NCI-H2196 (cell line): ENCODE measurements around the gene KANSL1L.
"Not testable (repeated sequence)": the region's sequence is repeated elsewhere in the genome, so short reads cannot be mapped to it uniquely, and the experiment has no call there.

Experiments used
- DNase-seq: peaks from one replicate; lab custom pipeline; 2025; ENCODE audit not compliant: unreplicated experiment; lab: John Stamatoyannopoulos, UW

The KANSL1L gene

GRCh38 chr2:210171309-210172218 lies at the start of gene KANSL1L:
Gene KANSL1L (minus strand): TSS chr2:210171409. CDS start chr2:210154582, 16,827 bp downstream.
- DNase-seq, result peak; percentile 97

- DNase-seq, result no peak
These were observed 43.9 kb upstream of the KANSL1L start for GRCh38 chr2:210215120-210215519.

GRCh38 chr2:210210185-210210584 lies 39.0 kb upstream of the KANSL1L start:
- no peak for DNase-seq

- no peak for DNase-seq
These were observed 36.7 kb upstream of the KANSL1L start for GRCh38 chr2:210207929-210208328.

- DNase-seq, result no peak
These were observed 32.3 kb upstream of the KANSL1L start for GRCh38 chr2:210203558-210203957.

GRCh38 chr2:210203147-210203546 lies 31.9 kb upstream of the KANSL1L start:
- peak; percentile 9 for DNase-seq

- no peak for DNase-seq
These were observed 28.6 kb upstream of the KANSL1L start for GRCh38 chr2:210199854-210200253.

GRCh38 chr2:210199186-210199765 lies 28.1 kb upstream of the KANSL1L start:
- peak; percentile 23 for DNase-seq

GRCh38 chr2:210198326-210198725 lies 27.1 kb upstream of the KANSL1L start:
- no peak for DNase-seq

- no peak for DNase-seq
These were observed 26.5 kb upstream of the KANSL1L start for GRCh38 chr2:210197720-210198119.

- peak; percentile 65 for DNase-seq
These were observed 24.1 kb upstream of the KANSL1L start for GRCh38 chr2:210195101-210195852.

GRCh38 chr2:210190345-210190744 lies 19.1 kb upstream of the KANSL1L start:
- no peak for DNase-seq

- no peak for DNase-seq
These were observed 18.4 kb upstream of the KANSL1L start for GRCh38 chr2:210189452-210190138.

- DNase-seq, result peak; percentile 21
These were observed 17.5 kb upstream of the KANSL1L start for GRCh38 chr2:210188755-210189154.

GRCh38 chr2:210188190-210188589 lies 17.0 kb upstream of the KANSL1L start:
- DNase-seq, result no peak

- DNase-seq, result not testable (repeated sequence)
These were observed 12.7 kb upstream of the KANSL1L start for GRCh38 chr2:210183936-210184335.

- DNase-seq, result not testable (repeated sequence)
These were observed 10.4 kb upstream of the KANSL1L start for GRCh38 chr2:210181606-210182088.

- DNase-seq, result not testable (repeated sequence)
These were observed 9.9 kb upstream of the KANSL1L start for GRCh38 chr2:210181033-210181605.

GRCh38 chr2:210180477-210180876 lies 9.3 kb upstream of the KANSL1L start:
- DNase-seq, result no peak

- DNase-seq, result no peak
These were observed 8.3 kb upstream of the KANSL1L start for GRCh38 chr2:210179351-210179990.
